Urinary bladder (tissue), 4 donors: ENCODE data around the gene MRPS30. TPM values are rescaled to one million over a fixed set of nuclear protein-coding genes. Genes with fewer than 3 reads are reported as not detected.
"Not testable (repeated sequence)": the region's sequence is repeated elsewhere in the genome, so short reads cannot be mapped to it uniquely, and the experiment has no call there.

ENCODE experiments used
- DNase-seq: peaks from one replicate; pipeline ENCODE4 v3.0.0-alpha.2; 2015; ENCODE audit errors: extremely low spot score
- H3K27ac ChIP-seq: one replicate; pipeline ENCODE4 v1.5.1; 2013; ENCODE audit warnings: low read depth, mild to moderate bottlenecking, moderate library complexity
- H3K36me3 ChIP-seq: one replicate; pipeline ENCODE4 v1.6.1; 2013; ENCODE audit warnings: mild to moderate bottlenecking, moderate library complexity; ENCODE audit not compliant: insufficient read depth
- H3K4me1 ChIP-seq: one replicate; pipeline ENCODE4 v1.6.1; 2013; ENCODE audit warnings: mild to moderate bottlenecking, moderate library complexity; ENCODE audit not compliant: insufficient read depth
- H3K4me3 ChIP-seq: one replicate; pipeline ENCODE4 v1.5.1; 2013; ENCODE audit warnings: low read depth, low read length
- WGBS: extraction: QIAGEN DNeasy Blood & Tissue Kit; methylation state at CpG from one replicate; pipeline ENCODE4 v1.1.7; 2013; 5-methylcytosine and 5-hydroxymethylcytosine counted together
- polyA plus RNA-seq: library from polyadenylated mRNA; stranded (reverse); fragments of 200-250 nt; gene quantifications from one replicate; pipeline ENCODE4 v1.2.3, GENCODE V29; 2013
- total RNA-seq: library from RNA; depleted of rRNA; stranded (reverse); fragments of >200 nt; gene quantifications from one replicate; pipeline ENCODE4 v1.2.3, GENCODE V29; 2014
- donor health status: healthy with polysubstance abuse.
- donor health status: healthy.

Gene MRPS30
- 122 TPM for total RNA-seq
- polyA plus RNA-seq = 29.7 TPM

DNA sequence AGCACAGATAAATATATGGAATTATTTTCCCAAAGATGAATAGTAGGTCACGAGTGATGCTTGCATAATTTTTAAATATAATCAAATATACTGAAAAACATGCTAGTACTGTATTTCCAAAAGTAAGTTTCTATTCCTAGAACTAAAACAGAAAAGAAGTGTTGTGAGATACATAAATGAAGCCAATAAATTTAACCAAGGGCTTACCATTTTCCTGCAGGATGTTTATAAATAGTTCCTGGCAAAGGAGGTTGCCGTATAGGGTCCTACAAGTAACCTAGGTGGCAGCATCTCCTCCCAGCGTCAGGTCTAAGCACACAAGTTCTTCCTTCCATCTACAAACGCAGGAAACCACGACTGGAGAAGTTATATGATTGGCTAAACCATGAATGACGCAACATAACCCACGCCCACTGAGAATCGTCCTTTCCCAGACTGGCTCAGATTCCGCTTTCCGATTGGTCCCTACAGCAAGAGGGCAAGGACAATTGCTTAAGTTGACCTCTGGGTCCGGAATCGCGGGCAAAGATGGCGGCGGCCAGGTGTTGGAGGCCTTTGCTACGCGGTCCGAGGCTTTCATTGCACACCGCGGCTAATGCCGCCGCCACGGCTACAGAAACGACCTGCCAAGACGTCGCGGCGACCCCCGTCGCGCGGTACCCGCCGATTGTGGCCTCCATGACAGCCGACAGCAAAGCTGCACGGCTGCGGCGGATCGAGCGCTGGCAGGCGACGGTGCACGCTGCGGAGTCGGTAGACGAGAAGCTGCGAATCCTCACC is at the start of gene MRPS30:
Gene MRPS30 (plus strand): TSS at position 513 of the 780 bp plus-strand sequence. CDS start 16 bp downstream, at position 529.
- peak; percentile 100 for DNase-seq
- Histone ChIP-seq H3K36me3 (no peaks in the 10 kb centered on the region), H3K4me1 (no peaks in the 10 kb centered on the region), H3K4me3 (peak within 1 kb of the TSS; percentile 91), H3K27ac (peak within 1 kb of the TSS; percentile 60)
- WGBS = under 1% methylated on average over 47 of the region's 47 CpGs

GRCh38 chr5:44769200-44769876 is 39.4 kb upstream of the MRPS30 start:
- 78% methylated on average over 2 of the region's 2 CpGs for WGBS

GRCh38 chr5:44769877-44770209 is 38.9 kb upstream of the MRPS30 start:
- H3K36me3 ChIP-seq = no peaks in the 10 kb centered on the region
- no peak for DNase-seq
- H3K4me3 ChIP-seq = no peak overlapping the region
- WGBS = 59% methylated on average over 5 of the region's 5 CpGs
- H3K4me1 ChIP-seq = no peaks in the 10 kb centered on the region
- H3K27ac ChIP-seq = no peak overlapping the region

More at GRCh38 chr5:44769200-44769876, 39.4 kb upstream of the MRPS30 start:
- no peak overlapping the region for H3K4me3 ChIP-seq
- no peaks in the 10 kb centered on the region for H3K36me3 ChIP-seq
- no peak for DNase-seq
- no peak overlapping the region for H3K27ac ChIP-seq
- H3K4me1 ChIP-seq = no peaks in the 10 kb centered on the region

GRCh38 chr5:44770780-44771717 is 37.7 kb upstream of the MRPS30 start:
- no peaks in the 10 kb centered on the region for H3K36me3 ChIP-seq
- H3K4me3 ChIP-seq = no peak overlapping the region
- 54% methylated on average over 6 of the region's 6 CpGs for WGBS

DNA sequence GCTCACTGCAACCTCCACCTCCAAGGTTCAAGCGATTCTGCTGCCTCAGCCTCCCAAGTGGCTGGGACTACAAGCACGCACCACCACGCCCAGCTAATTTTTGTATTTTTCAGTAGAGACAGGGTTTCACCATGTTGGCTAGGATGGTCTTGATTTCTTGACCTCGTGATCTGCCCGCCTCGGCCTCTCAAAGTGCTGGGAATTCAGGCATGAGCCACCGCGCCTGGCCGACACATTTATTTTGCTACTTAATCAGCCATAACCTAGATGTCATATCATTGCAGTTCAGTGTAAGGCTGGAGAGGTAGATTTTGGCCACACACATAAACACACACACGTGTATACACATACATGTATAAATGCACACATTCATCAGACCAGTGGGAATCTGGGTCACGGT is 36.4 kb upstream of the MRPS30 start:
- H3K4me3 ChIP-seq, H3K4me1 ChIP-seq, H3K36me3 ChIP-seq, H3K27ac ChIP-seq, DNase-seq: not testable (repeated sequence)
- WGBS = 97% methylated on average over 11 of the region's 11 CpGs

More at GRCh38 chr5:44770780-44771717, 37.7 kb upstream of the MRPS30 start:
- Histone ChIP-seq H3K4me1 (no peaks in the 10 kb centered on the region), H3K27ac (no peak overlapping the region)
- DNase-seq = no peak

GRCh38 chr5:44774279-44774880 is 34.4 kb upstream of the MRPS30 start:
- 4% methylated on average over 1 of the region's 1 CpG for WGBS
- Histone ChIP-seq H3K4me1 (no peaks in the 10 kb centered on the region), H3K4me3 (no peak overlapping the region), H3K27ac (no peak overlapping the region), H3K36me3 (no peaks in the 10 kb centered on the region)
- DNase-seq = peak; percentile 20

DNA sequence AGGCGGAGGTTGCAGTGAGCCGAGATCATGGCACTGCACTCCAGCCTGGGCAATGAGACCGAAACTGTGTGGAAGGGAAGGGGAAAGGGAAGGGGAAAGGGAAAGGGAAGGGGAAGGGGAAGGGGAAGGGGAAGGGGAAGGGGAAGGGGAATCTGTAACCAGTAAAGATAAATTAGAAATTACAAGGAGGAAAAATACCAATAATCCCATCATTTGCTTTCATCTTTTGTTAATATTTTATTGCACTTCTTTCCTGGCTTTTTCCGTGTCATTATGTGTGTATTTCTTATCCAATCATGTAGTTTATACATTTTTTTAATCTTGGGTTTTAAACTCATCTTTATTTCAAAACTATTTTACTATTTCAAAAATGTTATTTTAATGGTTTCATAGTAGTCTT is 29.6 kb upstream of the MRPS30 start:
- Histone ChIP-seq H3K27ac (no peak overlapping the region), H3K36me3 (no peaks in the 10 kb centered on the region), H3K4me1 (no peaks in the 10 kb centered on the region), H3K4me3 (no peak overlapping the region)
- WGBS = 96% methylated on average over 4 of the region's 4 CpGs
- DNase-seq = no peak

DNA sequence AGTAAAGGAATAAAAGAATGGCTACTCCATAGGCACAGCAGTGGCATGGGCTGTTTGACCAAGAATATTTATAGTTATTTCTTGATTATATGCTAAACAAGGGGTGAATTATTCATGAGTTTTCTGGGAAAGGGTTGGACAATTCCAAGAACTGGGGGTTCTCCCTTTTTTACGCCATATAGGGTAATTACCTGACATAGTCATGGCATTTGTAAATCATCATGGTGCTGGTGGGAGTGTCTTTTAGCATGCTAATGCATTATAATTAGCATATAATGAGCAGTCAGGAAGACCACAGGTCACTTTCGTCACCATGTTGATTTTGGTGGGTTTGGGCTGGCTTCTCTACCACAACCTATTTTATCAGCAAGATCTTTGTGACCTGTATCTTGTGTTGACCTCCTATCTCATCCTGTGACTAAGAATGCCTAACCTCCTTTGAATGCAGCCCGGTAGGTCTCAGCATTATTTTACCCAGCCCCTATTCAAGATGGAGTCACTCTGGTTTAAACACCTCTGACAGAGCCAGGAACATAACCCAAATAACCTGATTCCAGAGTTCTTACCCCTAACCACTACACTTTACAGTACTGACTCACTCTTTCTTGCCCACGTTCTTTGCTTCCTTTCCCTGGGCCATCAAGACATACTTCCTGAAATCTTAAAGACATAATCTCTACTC is 25.0 kb upstream of the MRPS30 start:
- H3K4me3 ChIP-seq = no peak overlapping the region
- no peak overlapping the region for H3K27ac ChIP-seq
- H3K4me1 ChIP-seq = no peaks in the 10 kb centered on the region
- H3K36me3 ChIP-seq = no peaks in the 10 kb centered on the region
- DNase-seq = no peak
- 95% methylated on average over 4 of the region's 4 CpGs for WGBS

DNA sequence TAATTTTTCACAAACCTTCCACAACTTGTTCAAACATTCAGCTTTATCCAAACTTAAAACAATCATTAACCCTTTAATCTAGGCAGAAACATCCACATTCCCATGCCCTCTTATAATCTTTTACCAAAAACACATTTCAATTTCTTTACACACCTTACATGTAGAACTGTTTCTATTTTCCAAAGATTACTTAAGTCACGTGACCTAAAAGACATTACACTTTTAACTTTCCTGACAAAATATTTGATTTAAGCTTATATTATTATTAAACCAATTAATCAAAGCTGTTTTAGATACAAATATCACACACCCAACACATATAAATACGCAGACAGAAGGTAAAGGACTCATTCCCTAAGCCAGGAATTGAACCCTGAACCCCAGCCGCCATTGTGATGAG is 21.0 kb upstream of the MRPS30 start:
- H3K4me1 ChIP-seq = no peaks in the 10 kb centered on the region
- WGBS = 94% methylated on average over 3 of the region's 3 CpGs

GRCh38 chr5:44789372-44789995 is 19.3 kb upstream of the MRPS30 start:
- H3K36me3 ChIP-seq, H3K4me1 ChIP-seq, H3K27ac ChIP-seq, DNase-seq, H3K4me3 ChIP-seq: not testable (repeated sequence)
- WGBS = 78% methylated on average over 11 of the region's 11 CpGs

More for the DNA sequence above, 21.0 kb upstream of the MRPS30 start:
- DNase-seq = no peak
- Histone ChIP-seq H3K36me3 (no peaks in the 10 kb centered on the region), H3K4me3 (no peak overlapping the region), H3K27ac (no peak overlapping the region)

DNA sequence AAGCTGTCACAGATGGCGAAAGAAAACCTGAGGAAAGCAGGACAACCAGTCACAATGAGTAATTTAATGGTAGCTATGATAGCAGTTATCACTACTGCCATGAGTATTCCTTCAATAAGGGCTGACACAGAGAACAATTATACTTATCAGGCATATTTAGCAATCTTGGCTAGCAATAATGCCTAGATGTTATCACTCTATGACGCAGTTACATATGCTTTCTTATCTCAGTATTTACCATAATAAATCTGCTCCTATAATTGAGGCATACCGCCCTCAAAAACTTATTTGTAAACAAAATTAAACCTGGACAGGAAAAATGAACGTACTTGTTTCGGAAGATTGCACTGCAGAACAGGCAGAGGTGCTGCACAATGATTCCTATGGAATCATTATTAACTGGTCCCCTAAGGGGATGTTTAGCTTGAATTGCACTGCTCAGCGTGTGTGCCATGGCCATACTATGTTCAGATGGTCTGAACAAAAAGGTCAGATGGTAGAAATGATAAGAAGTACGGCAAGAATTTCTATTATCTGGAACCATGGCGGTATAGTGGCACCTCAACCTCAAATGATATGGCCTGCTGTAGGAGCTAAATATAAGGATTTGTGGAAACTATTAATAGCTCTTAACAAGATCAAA is 16.6 kb upstream of the MRPS30 start:
- WGBS = 86% methylated on average over 8 of the region's 8 CpGs
- not testable (repeated sequence) for H3K4me1 ChIP-seq, DNase-seq, H3K27ac ChIP-seq, H3K36me3 ChIP-seq, H3K4me3 ChIP-seq

GRCh38 chr5:44794371-44794770 is 14.4 kb upstream of the MRPS30 start:
- H3K36me3 ChIP-seq = no peaks in the 10 kb centered on the region
- WGBS = 81% methylated on average over 1 of the region's 1 CpG
- H3K27ac ChIP-seq = no peak overlapping the region
- no peak overlapping the region for H3K4me3 ChIP-seq
- no peaks in the 10 kb centered on the region for H3K4me1 ChIP-seq
- DNase-seq = no peak
